HG02981 (cell line): Measurements from ENCODE around the gene SLC35B3.
"Not testable (repeated sequence)": the region's sequence is repeated elsewhere in the genome, so short reads cannot be mapped to it uniquely, and the experiment has no call there.

Experiments
- ATAC-seq: cut with Tn5 transposase; IDR thresholded peaks from one replicate; pipeline ENCODE4 v1.9.1; 2021; ENCODE audit warnings: mild to moderate bottlenecking, moderate library complexity; ENCODE audit not compliant: unreplicated experiment

SLC35B3 gene

DNA sequence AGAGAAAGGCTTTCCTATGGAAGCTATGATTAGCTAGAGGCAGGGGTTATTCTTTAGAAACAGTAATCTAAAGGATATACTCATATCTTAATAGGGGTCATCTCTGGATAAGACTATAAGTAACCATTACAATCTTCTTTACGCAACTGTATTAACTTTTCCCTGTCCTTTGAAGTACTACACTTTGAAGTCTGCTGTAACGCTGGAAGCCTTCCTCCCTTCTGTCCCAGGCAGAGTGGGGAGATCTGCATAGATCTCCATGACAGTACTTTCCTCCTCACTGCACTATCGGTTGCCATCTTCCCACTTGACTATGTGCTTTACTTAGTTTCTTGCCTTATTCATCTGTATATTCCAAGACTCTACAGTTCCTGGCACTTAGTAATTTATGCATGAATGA, 20.1 kb downstream of the SLC35B3 start:
- ATAC-seq, result no peak

DNA sequence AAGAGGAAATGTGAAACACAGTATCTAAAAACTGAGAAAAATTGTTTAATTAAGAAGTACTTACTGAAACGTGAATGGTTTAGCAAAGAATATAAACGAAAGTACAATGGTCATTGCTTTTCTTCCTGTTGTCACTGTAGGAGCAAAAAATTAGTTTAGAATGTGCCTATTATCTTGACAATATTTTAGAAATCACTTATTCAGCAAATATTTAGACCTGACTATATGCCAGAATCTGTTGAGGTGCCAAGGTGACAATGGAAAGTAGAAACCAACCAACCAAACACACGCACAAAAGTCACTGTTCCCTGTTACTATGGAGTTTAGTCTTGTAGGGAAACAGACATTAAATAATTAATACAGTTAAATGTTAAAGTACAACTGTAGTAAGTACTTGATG, 20.5 kb downstream of the SLC35B3 start:
- no peak for ATAC-seq

GRCh38 chr6:8405946-8406345, 29.4 kb downstream of the SLC35B3 start:
- not testable (repeated sequence) for ATAC-seq

GRCh38 chr6:8402546-8402945, 32.8 kb downstream of the SLC35B3 start:
- no peak for ATAC-seq

DNA sequence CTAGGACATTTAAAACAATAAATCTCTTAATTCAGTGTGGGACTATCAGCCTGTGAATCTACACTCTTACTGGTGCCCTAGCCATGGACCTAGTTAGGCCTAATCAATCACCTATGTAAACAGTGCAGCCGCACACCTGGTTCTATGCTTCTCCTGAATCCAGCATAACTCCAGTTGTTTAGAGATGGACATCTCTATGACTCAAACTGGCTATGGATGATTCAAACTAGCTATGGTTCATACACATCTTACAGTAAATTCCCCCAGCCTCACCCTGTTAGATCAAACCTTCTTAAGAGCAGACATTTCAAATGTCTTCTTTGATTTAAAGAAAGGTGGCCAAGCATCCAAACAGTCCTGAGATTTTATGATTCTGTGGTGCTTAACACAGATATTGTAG, 34.7 kb downstream of the SLC35B3 start:
- ATAC-seq, result no peak

- ATAC-seq, result no peak
Measured at GRCh38 chr6:8392569-8392968, 42.8 kb downstream of the SLC35B3 start.

DNA sequence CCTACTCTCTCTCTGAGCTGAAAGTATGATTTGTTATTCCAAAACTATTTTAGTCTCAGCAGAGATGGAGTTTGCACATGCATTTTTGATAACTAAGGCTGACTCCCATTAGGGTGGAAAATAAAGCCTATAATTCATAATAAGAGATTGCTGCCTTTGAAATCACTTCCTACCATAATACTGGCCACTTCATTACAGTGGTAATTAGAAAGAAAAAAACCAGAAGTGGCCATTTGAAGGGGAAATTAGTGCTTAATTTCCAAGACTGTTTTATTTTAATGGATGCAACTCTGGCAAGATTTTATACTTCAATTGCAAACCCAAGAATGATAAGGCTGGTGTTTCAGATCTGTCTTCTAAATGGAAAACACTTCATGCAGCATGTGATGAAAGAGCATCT, 43.4 kb downstream of the SLC35B3 start:
- ATAC-seq, result no peak

- ATAC-seq, result no peak
Measured at GRCh38 chr6:8389036-8389818, 46.1 kb downstream of the SLC35B3 start.

GRCh38 chr6:8387942-8388437, 47.4 kb downstream of the SLC35B3 start:
- ATAC-seq, result no peak

DNA sequence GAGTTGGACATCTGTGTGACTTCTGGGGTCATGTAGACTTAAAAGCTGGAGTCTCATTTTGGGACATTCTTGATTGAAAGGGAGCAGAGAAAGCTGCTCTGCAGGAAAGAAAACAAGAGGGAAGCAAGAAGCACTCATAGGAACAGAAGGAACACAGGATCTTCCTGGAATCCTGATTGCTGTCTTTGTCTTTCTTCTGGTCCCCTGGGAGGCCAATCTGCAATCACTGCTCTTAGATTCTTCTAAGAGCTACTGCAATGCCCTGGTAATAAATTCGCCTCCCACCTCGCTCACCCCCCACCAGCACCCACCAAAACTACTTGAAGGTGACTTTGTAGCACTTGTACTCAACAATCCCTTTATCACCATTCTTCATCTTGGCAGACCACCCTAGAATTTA, 51.8 kb downstream of the SLC35B3 start:
- no peak for ATAC-seq

GRCh38 chr6:8382434-8382833, 52.9 kb downstream of the SLC35B3 start:
- no peak for ATAC-seq

DNA sequence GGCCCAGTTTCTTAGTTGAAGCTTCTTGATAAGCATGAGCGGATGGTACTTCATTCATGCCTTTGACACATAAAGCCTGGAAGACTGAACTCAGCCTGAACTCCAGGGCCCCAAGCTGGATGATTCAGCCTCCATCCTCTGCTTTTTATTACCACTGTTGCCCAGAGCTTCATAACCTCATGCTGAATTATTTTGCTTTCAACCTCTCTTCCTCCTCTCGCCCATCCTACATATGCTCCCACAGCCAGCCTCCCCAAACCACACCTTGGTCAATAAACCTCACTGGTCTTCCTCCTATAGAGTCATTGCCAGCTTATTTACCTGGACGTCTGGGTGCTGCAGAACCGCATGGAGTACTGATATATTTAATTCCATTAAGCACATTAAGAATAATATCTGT, 59.4 kb downstream of the SLC35B3 start:
- no peak for ATAC-seq
